Hepatocyte (in vitro differentiated cells): ENCODE data around the gene FOXA2. TPM values are rescaled to one million over a fixed set of nuclear protein-coding genes. Genes with fewer than 3 reads are reported as not detected.
A peak's percentile ranks its signal among the peaks of the same experiment; 100 is the strongest.

Source experiments
- DNase-seq: peaks from one replicate; pipeline ENCODE4 v3.0.0-alpha.2; 2016; ENCODE audit warnings: low spot score
- H2AFZ ChIP-seq: fragments of 200-600 bp; sonication (generic); 2 replicates; pipeline ENCODE4 v1.6.0; 2016; ENCODE audit warnings: antibody characterized with exemption, mild to moderate bottlenecking
- H3K27ac ChIP-seq: fragments of 200-600 bp; sonication (generic); 2 replicates; pipeline ENCODE4 v1.5.1; 2016; ENCODE audit warnings: mild to moderate bottlenecking
- H3K27me3 ChIP-seq: fragments of 200-600 bp; sonication (generic); 2 replicates; pipeline ENCODE4 v1.6.1; 2016
- H3K36me3 ChIP-seq: fragments of 200-600 bp; sonication (generic); replicated peaks from 2 replicates; pipeline ENCODE4 v1.5.1; 2016; ENCODE audit warnings: low read depth; ENCODE audit not compliant: insufficient read depth
- H3K4me1 ChIP-seq: fragments of 200-600 bp; sonication (generic); 2 replicates; pipeline ENCODE4 v1.5.1; 2016; ENCODE audit warnings: mild to moderate bottlenecking, moderate library complexity; ENCODE audit not compliant: insufficient read depth
- H3K4me2 ChIP-seq: fragments of 200-600 bp; sonication (generic); 2 replicates; pipeline ENCODE4 v1.6.0; 2016
- H3K4me3 ChIP-seq: fragments of 200-600 bp; sonication (generic); 2 replicates; pipeline ENCODE4 v1.5.1; 2016; ENCODE audit warnings: mild to moderate bottlenecking
- H3K79me2 ChIP-seq: fragments of 200-600 bp; sonication (generic); 2 replicates; pipeline ENCODE4 v1.6.0; 2017; ENCODE audit warnings: mild to moderate bottlenecking
- H3K9me2 ChIP-seq: fragments of 200-600 bp; sonication (generic); replicated peaks from 2 replicates; pipeline ENCODE4 v1.6.0; 2017; ENCODE audit warnings: mild to moderate bottlenecking; ENCODE audit not compliant: insufficient read depth
- H3K9me3 ChIP-seq: fragments of 200-600 bp; sonication (generic); 2 replicates; pipeline ENCODE4 v1.5.1; 2016; ENCODE audit warnings: low read depth, mild to moderate bottlenecking
- H4K20me1 ChIP-seq: fragments of 200-600 bp; sonication (generic); 2 replicates; pipeline ENCODE4 v1.6.0; 2016; ENCODE audit warnings: mild to moderate bottlenecking; ENCODE audit not compliant: insufficient read depth, poor library complexity, severe bottlenecking
- EZH2 ChIP-seq: fragments of 200-600 bp; sonication (generic); IDR thresholded peaks from 2 replicates; pipeline ENCODE4 v1.6.1; 2016; ENCODE audit warnings: antibody characterized with exemption, mild to moderate bottlenecking, borderline replicate concordance
- EZH2phosphoT487 ChIP-seq: fragments of 200-600 bp; sonication (generic); IDR thresholded peaks from one replicate; pipeline ENCODE4 v1.6.1; 2018; ENCODE audit warnings: antibody characterized with exemption, mild to moderate bottlenecking, low read depth, moderate library complexity; ENCODE audit not compliant: unreplicated experiment, severe bottlenecking
- WGBS: methylation state at CpG from one replicate; pipeline ENCODE4 v1.1.6; 2016; ENCODE audit warnings: low lambda C conversion rate; ENCODE audit errors: missing lambda C conversion rate; 5-methylcytosine and 5-hydroxymethylcytosine counted together
- polyA plus RNA-seq: library from polyadenylated mRNA; unstranded; fragments of >200 nt; fragmentation: Nextera tagmentation; extraction: Ambion mirVana; gene quantifications from 2 replicates; pipeline ENCODE4 v1.2.1, GENCODE V29; 2016
- total RNA-seq: library from RNA; depleted of rRNA; stranded (reverse); fragments of >200 nt; gene quantifications from 2 replicates; pipeline ENCODE4 v1.2.3, GENCODE V29; 2014
- TF ChIP-seq, protein P1 (sequence below): fragments of 200-600 bp; sonication (generic); IDR thresholded peaks from 2 replicates; pipeline ENCODE4 v1.5.1; 2016; ENCODE audit warnings: antibody characterized with exemption, mild to moderate bottlenecking; ENCODE audit not compliant: poor library complexity

FOXA2 gene
- total and polyA plus RNA-seq, 2 experiments from 2014 or later: 7.9 to 13.3 TPM

- no peaks in the 10 kb centered on the region for H3K9me2 ChIP-seq
- H3K36me3 ChIP-seq: no peaks in the 10 kb centered on the region
- no peak for DNase-seq
- H3K9me3 ChIP-seq: no peaks in the 10 kb centered on the region
- H3K4me1 ChIP-seq: peaks cover 13% of the 10 kb centered on the region
- 24% methylated on average over 12 of the region's 12 CpGs for WGBS
- peaks cover 24% of the 10 kb centered on the region for H3K79me2 ChIP-seq
- H3K4me3 ChIP-seq: no peak overlapping the region
- H3K4me2 ChIP-seq: peak overlapping the region; percentile 82
- H2AFZ ChIP-seq: no peak overlapping the region
- TF ChIP-seq EZH2 (no peak), EZH2phosphoT487 (no peak)
- TF ChIP-seq, protein P1, sequence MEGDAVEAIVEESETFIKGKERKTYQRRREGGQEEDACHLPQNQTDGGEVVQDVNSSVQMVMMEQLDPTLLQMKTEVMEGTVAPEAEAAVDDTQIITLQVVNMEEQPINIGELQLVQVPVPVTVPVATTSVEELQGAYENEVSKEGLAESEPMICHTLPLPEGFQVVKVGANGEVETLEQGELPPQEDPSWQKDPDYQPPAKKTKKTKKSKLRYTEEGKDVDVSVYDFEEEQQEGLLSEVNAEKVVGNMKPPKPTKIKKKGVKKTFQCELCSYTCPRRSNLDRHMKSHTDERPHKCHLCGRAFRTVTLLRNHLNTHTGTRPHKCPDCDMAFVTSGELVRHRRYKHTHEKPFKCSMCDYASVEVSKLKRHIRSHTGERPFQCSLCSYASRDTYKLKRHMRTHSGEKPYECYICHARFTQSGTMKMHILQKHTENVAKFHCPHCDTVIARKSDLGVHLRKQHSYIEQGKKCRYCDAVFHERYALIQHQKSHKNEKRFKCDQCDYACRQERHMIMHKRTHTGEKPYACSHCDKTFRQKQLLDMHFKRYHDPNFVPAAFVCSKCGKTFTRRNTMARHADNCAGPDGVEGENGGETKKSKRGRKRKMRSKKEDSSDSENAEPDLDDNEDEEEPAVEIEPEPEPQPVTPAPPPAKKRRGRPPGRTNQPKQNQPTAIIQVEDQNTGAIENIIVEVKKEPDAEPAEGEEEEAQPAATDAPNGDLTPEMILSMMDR: no peak
- H3K27ac ChIP-seq: peak overlapping the region; percentile 32
- peaks cover 94% of the 10 kb centered on the region for H3K27me3 ChIP-seq
- no peaks in the 10 kb centered on the region for H4K20me1 ChIP-seq
These were observed 8.1 kb downstream of the FOXA2 start for GRCh38 chr20:22576273-22576672.

GRCh38 chr20:22575737-22576136 lies 8.6 kb downstream of the FOXA2 start:
- peaks cover 24% of the 10 kb centered on the region for H3K79me2 ChIP-seq
- peaks cover 94% of the 10 kb centered on the region for H3K27me3 ChIP-seq
- peaks cover 13% of the 10 kb centered on the region for H3K4me1 ChIP-seq
- no peak overlapping the region for H3K27ac ChIP-seq
- H3K9me2 ChIP-seq: no peaks in the 10 kb centered on the region
- H4K20me1 ChIP-seq: no peaks in the 10 kb centered on the region
- TF ChIP-seq, protein P1: no peak
- TF ChIP-seq EZH2 (no peak), EZH2phosphoT487 (peak; percentile 35)
- no peak overlapping the region for H3K4me3 ChIP-seq
- H2AFZ ChIP-seq: no peak overlapping the region
- no peak for DNase-seq
- no peaks in the 10 kb centered on the region for H3K36me3 ChIP-seq
- H3K4me2 ChIP-seq: peak overlapping the region; percentile 82
- H3K9me3 ChIP-seq: no peaks in the 10 kb centered on the region
- WGBS: 54% methylated on average over 4 of the region's 4 CpGs

DNA sequence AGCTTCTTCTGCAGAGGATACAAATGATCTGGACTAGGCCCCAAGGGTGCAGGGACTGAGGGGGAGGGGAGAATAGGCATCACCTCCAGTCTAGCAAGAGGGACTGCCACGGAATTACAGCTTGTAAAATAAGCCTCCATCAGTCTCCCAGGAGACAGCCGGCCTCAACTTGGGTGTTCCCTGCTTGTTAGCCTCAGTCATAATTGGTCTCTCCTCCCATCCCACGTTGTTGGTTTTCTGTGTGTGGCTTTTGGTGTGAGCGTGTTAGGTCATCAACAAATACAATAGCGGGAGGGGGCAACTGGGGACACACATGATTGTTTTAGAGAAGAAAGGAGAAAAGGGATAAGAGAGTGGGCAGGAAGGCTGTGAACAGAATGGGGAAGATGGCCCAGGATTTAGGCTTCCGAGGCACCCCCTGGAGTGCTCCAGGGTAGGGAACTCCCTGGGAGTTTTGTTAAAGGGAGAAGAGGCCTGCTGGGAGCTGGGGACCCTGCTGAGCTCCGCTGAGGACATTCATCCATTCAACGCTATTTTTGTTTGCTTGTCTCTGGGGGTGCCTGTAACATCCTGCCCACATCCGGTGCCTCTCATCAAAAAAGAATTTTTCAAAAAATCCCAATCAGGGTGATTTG lies 9.2 kb downstream of the FOXA2 start:
- no peak overlapping the region for H3K27ac ChIP-seq
- peak overlapping the region; percentile 29 for H3K4me2 ChIP-seq
- H3K27me3 ChIP-seq: peaks cover 94% of the 10 kb centered on the region
- no peak overlapping the region for H3K4me3 ChIP-seq
- H3K36me3 ChIP-seq: no peaks in the 10 kb centered on the region
- H3K9me2 ChIP-seq: no peaks in the 10 kb centered on the region
- no peak for DNase-seq
- TF ChIP-seq, protein P1: no peak
- TF ChIP-seq EZH2 (no peak), EZH2phosphoT487 (no peak)
- no peaks in the 10 kb centered on the region for H3K9me3 ChIP-seq
- H3K79me2 ChIP-seq: peaks cover 20% of the 10 kb centered on the region
- H4K20me1 ChIP-seq: no peaks in the 10 kb centered on the region
- peaks cover 13% of the 10 kb centered on the region for H3K4me1 ChIP-seq
- H2AFZ ChIP-seq: no peak overlapping the region
- WGBS: 29% methylated on average over 9 of the region's 9 CpGs
